Epithelial cell of esophagus (primary cell): ENCODE measurements around the gene ELMO2.
"Not testable (repeated sequence)": the region's sequence is repeated elsewhere in the genome, so short reads cannot be mapped to it uniquely, and the experiment has no call there.

Experiments used
- DNase-seq: peaks from one replicate; pipeline ENCODE4 v3.0.0; 2010; ENCODE audit warnings: low read depth
- H3K4me3 ChIP-seq: 2 replicates; pipeline ENCODE4 v1.5.1; 2011; ENCODE audit warnings: mild to moderate bottlenecking, low read length, control low read depth
- CTCF ChIP-seq: IDR thresholded peaks from 2 replicates; pipeline ENCODE4 v1.5.1; 2011; ENCODE audit warnings: low read depth, mild to moderate bottlenecking, low read length, control low read depth, inconsistent platforms; ENCODE audit not compliant: insufficient read depth; ENCODE audit errors: missing control alignments

ELMO2 gene

GRCh38 chr20:46398963-46399362, 7.5 kb downstream of the ELMO2 start:
- no peak overlapping the region for H3K4me3 ChIP-seq
- no peak for TF ChIP-seq CTCF
- DNase-seq: no peak

GRCh38 chr20:46396052-46396740, 10.2 kb downstream of the ELMO2 start:
- no peak for TF ChIP-seq CTCF
- no peak overlapping the region for H3K4me3 ChIP-seq
- no peak for DNase-seq

DNA sequence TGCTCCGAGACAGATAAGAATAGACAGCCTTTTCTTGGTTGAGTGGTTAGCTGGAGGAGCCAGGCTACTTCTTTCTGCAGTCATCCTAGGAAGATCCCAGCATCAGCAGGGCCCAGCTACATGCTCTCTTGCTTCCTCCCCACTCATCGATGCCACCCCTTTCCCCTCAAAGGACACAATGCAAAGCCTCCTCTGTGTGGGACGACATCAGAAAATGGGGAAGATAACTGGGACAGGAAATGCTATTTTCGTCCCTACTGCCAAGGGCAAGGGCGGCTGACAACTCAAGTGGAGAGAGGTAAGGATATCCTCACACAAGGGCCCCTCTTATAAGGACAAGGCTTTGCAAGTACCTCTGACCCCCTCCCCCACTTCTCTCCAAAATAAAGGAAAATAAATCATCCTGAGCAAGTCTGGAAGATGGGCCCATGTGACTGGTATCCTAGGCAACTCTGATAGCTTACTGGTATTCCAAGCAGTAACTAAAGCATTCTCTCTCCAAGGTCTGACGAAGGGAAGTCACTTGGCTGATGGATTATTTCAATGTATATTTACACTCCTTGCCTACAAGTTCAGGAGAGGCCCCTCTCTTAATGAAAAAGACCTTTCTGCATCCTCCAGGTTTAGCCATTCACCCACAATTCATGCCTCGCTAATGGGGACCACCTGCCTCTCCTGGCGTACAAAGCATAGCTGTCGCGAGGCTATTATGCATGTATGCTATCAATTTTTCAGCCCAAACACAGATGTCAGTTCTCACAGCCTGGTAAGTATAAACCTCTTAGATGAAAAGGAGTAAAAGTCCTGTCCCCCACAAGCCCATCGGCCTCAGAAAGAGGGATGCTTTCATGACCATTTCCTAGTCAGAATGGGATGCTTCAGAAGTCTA, 11.3 kb downstream of the ELMO2 start:
- TF ChIP-seq CTCF: no peak
- DNase-seq: no peak

GRCh38 chr20:46393967-46394366, 12.4 kb downstream of the ELMO2 start:
- DNase-seq: no peak
- no peak for TF ChIP-seq CTCF
- H3K4me3 ChIP-seq: no peak overlapping the region

More for the DNA sequence above, 11.3 kb downstream of the ELMO2 start:
- H3K4me3 ChIP-seq: no peak overlapping the region

GRCh38 chr20:46388937-46389336, 17.5 kb downstream of the ELMO2 start:
- no peak for TF ChIP-seq CTCF
- DNase-seq: no peak
- no peak overlapping the region for H3K4me3 ChIP-seq

DNA sequence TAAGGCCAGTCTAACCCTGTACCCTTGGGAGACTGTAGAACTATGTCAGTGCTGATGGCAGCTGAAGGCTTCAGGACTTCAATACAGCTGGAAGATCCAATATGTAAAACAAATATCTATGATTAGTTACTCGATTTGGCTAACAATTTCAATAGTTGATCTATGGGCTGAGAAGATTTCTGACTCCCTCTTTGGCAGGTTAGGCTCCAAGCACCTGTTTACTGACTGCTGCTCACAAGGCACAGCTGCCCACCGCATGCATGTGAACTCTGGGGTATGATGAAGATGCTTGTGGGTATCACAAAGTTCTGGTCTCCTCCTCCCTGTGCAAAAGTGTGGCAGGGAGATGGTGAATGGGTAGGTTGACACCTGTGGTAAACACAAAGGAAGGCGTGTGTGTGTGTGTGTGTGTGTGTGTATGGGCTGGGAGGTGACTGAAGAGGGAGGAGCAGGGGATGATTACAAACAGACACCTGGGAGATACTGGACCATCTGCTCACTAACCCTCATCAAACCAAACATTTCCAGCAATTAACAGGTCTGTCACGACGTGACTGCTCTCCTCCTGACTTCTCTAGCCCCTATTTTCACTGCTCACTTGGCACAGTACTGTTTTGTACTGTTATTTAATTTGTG, 18.1 kb downstream of the ELMO2 start:
- no peak for DNase-seq
- no peak for TF ChIP-seq CTCF
- H3K4me3 ChIP-seq: no peak overlapping the region

- not testable (repeated sequence) for DNase-seq, H3K4me3 ChIP-seq
Observed at GRCh38 chr20:46387054-46387453, 19.4 kb downstream of the ELMO2 start.
